ENCODE results near the gene CDC25B. TPM values are rescaled to one million over a fixed set of nuclear protein-coding genes. Genes with fewer than 3 reads are reported as not detected.

The CDC25B gene
- total and polyA plus RNA-seq, 2 of the 13 experiments (the other 11 are each of a cell fraction or from before 2014, with no cell fraction given), result 14.5 to 19.4 TPM

DNA sequence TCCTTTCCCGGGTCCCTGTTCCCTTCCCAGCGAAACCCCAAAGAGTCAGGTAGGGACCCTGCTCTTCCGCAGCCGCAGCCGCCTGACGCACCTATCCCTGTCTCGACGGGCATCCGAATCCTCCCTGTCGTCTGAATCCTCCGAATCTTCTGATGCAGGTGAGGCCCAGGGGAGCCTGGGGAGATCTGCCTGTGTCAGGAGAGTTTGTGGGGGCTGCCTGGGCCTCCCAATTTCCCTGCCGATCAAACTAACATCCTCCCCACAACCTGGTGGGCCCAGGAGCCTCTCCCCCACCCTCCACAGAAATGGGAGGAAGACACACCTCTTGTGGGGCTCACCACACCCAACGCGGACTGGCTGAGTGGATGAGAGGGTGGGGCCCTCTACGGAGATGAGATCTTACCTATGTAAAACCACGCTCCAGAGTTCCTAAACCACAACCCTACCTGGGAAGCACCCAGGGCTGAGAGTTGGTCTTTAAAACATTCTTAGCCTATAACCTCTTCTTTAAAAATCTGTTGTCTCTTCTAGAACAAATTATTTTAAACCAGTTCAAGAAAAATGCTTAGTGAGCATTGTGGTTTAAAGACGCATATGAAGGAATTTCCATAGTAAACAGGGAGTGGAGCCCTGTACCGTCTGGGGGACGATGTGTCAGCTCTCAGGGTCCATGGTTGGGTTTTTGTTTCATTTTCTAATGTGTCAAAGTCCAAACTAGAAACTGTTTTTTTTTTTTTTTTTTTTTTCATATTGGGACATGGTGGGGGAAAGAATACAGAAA lies 1.7 kb downstream of the CDC25B start (continued):
- no peak for TF ChIP-seq ZNF501 (CRISPR knock-in tag; IDR thresholded peaks at IDR 0.05)
- TF ChIP-seq, protein P1, sequence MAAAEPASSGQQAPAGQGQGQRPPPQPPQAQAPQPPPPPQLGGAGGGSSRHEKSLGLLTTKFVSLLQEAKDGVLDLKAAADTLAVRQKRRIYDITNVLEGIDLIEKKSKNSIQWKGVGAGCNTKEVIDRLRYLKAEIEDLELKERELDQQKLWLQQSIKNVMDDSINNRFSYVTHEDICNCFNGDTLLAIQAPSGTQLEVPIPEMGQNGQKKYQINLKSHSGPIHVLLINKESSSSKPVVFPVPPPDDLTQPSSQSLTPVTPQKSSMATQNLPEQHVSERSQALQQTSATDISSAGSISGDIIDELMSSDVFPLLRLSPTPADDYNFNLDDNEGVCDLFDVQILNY (CRISPR knock-in tag; conservative IDR thresholded peaks at IDR 0.05), result no peak
- TF ChIP-seq ZNF136 (CRISPR knock-in tag; IDR thresholded peaks at IDR 0.05; ENCODE audit: low read depth), result no peak
- no peak for TF ChIP-seq CEBPG (CRISPR knock-in tag; IDR thresholded peaks at IDR 0.05)
- peak; percentile 45; the same call in 1 of the 2 replicates for TF ChIP-seq KAT8 (CRISPR knock-in tag; IDR thresholded peaks at IDR 0.05)
- TF ChIP-seq, protein P2, sequence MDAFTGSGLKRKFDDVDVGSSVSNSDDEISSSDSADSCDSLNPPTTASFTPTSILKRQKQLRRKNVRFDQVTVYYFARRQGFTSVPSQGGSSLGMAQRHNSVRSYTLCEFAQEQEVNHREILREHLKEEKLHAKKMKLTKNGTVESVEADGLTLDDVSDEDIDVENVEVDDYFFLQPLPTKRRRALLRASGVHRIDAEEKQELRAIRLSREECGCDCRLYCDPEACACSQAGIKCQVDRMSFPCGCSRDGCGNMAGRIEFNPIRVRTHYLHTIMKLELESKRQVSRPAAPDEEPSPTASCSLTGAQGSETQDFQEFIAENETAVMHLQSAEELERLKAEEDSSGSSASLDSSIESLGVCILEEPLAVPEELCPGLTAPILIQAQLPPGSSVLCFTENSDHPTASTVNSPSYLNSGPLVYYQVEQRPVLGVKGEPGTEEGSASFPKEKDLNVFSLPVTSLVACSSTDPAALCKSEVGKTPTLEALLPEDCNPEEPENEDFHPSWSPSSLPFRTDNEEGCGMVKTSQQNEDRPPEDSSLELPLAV (CRISPR knock-in tag; conservative IDR thresholded peaks at IDR 0.05; ENCODE audit: low read depth), result no peak
- TF ChIP-seq HNRNPK (IDR thresholded peaks at IDR 0.05; ENCODE audit: low read depth, low read length, poor library complexity, severe bottlenecking), result no peak
- no peak for TF ChIP-seq SETDB1 (CRISPR knock-in tag; IDR thresholded peaks at IDR 0.05; ENCODE audit: borderline replicate concordance)
- TF ChIP-seq REPIN1 (CRISPR knock-in tag; IDR thresholded peaks at IDR 0.05; ENCODE audit: borderline replicate concordance, low read depth), result no peak
- TF ChIP-seq, protein P3, sequence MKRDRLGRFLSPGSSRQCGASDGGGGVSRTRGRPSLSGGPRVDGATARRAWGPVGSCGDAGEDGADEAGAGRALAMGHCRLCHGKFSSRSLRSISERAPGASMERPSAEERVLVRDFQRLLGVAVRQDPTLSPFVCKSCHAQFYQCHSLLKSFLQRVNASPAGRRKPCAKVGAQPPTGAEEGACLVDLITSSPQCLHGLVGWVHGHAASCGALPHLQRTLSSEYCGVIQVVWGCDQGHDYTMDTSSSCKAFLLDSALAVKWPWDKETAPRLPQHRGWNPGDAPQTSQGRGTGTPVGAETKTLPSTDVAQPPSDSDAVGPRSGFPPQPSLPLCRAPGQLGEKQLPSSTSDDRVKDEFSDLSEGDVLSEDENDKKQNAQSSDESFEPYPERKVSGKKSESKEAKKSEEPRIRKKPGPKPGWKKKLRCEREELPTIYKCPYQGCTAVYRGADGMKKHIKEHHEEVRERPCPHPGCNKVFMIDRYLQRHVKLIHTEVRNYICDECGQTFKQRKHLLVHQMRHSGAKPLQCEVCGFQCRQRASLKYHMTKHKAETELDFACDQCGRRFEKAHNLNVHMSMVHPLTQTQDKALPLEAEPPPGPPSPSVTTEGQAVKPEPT (CRISPR knock-in tag; IDR thresholded peaks at IDR 0.05; ENCODE audit: low read depth), result no peak
- no peak for TF ChIP-seq ZKSCAN8 (CRISPR knock-in tag; IDR thresholded peaks at IDR 0.05; ENCODE audit: borderline replicate concordance)
- TF ChIP-seq ZNF230 (CRISPR knock-in tag; IDR thresholded peaks at IDR 0.05), result 0 out of 2 replicates have a peak, but pooled peaks have one; percentile 19
- TF ChIP-seq ZNF235 (CRISPR knock-in tag; IDR thresholded peaks at IDR 0.05; ENCODE audit: borderline replicate concordance), result no peak
- no peak for TF ChIP-seq RORA (CRISPR knock-in tag; IDR thresholded peaks at IDR 0.05)
- no peak for TF ChIP-seq ONECUT2 (CRISPR knock-in tag; IDR thresholded peaks at IDR 0.05)
- TF ChIP-seq, protein P4, sequence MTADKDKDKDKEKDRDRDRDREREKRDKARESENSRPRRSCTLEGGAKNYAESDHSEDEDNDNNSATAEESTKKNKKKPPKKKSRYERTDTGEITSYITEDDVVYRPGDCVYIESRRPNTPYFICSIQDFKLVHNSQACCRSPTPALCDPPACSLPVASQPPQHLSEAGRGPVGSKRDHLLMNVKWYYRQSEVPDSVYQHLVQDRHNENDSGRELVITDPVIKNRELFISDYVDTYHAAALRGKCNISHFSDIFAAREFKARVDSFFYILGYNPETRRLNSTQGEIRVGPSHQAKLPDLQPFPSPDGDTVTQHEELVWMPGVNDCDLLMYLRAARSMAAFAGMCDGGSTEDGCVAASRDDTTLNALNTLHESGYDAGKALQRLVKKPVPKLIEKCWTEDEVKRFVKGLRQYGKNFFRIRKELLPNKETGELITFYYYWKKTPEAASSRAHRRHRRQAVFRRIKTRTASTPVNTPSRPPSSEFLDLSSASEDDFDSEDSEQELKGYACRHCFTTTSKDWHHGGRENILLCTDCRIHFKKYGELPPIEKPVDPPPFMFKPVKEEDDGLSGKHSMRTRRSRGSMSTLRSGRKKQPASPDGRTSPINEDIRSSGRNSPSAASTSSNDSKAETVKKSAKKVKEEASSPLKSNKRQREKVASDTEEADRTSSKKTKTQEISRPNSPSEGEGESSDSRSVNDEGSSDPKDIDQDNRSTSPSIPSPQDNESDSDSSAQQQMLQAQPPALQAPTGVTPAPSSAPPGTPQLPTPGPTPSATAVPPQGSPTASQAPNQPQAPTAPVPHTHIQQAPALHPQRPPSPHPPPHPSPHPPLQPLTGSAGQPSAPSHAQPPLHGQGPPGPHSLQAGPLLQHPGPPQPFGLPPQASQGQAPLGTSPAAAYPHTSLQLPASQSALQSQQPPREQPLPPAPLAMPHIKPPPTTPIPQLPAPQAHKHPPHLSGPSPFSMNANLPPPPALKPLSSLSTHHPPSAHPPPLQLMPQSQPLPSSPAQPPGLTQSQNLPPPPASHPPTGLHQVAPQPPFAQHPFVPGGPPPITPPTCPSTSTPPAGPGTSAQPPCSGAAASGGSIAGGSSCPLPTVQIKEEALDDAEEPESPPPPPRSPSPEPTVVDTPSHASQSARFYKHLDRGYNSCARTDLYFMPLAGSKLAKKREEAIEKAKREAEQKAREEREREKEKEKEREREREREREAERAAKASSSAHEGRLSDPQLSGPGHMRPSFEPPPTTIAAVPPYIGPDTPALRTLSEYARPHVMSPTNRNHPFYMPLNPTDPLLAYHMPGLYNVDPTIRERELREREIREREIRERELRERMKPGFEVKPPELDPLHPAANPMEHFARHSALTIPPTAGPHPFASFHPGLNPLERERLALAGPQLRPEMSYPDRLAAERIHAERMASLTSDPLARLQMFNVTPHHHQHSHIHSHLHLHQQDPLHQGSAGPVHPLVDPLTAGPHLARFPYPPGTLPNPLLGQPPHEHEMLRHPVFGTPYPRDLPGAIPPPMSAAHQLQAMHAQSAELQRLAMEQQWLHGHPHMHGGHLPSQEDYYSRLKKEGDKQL (CRISPR knock-in tag; IDR thresholded peaks at IDR 0.05; ENCODE audit: low read depth), result no peak
- no peak for TF ChIP-seq SMAD3 (CRISPR knock-in tag; IDR thresholded peaks at IDR 0.05)
- no peak for TF ChIP-seq ZKSCAN1 (IDR thresholded peaks at IDR 0.05; ENCODE audit: low read length)
- no peak for TF ChIP-seq ZNF180 (CRISPR knock-in tag; IDR thresholded peaks at IDR 0.05; ENCODE audit: borderline replicate concordance, low read depth)
- no peak for TF ChIP-seq CREM (IDR thresholded peaks at IDR 0.05)
- TF ChIP-seq CREM (CRISPR knock-in tag; IDR thresholded peaks at IDR 0.05), result no peak

All from HepG2 (cell line).